B cell (primary cell): ENCODE data around the gene ZBED2. TPM values are rescaled to one million over a fixed set of nuclear protein-coding genes. Genes with fewer than 3 reads are reported as not detected.

Experiments used
- ATAC-seq: fragments of 200-7000 bp; cut with Tn5 transposase; one replicate; pipeline ENCODE4 v1.10.0; 2021; ENCODE audit warnings: low read depth, mild to moderate bottlenecking, moderate number of reproducible peaks, moderate library complexity
- CTCF ChIA-PET: fragments of 350-600 bp; sonication (Branson Sonifier 250); formaldehyde crosslinking; loops from one replicate; lab custom pipeline; 2021; ENCODE audit warnings: antibody characterized with exemption, inconsistent platforms; lab: Charles Lee
- POLR2A ChIA-PET: fragments of 350-600 bp; sonication (Branson Sonifier 250); formaldehyde crosslinking; loops from one replicate; lab custom pipeline; 2021; ENCODE audit warnings: antibody characterized with exemption; lab: Charles Lee
- DNase-seq: peaks from one replicate; pipeline ENCODE4 v3.0.0; 2013
- H2AFZ ChIP-seq: 2 replicates; pipeline ENCODE4 v1.6.1; 2012; ENCODE audit warnings: mild to moderate bottlenecking, low read depth, low read length; ENCODE audit not compliant: insufficient read depth, poor library complexity, severe bottlenecking
- H3K27ac ChIP-seq, 2 donors: 1 replicate in 1 of 2; 2 replicates in 1 of 2; pipeline ENCODE4 v1.5.1; 2012 to 2013; ENCODE audit warnings: low read length in 2 of 2, mild to moderate bottlenecking in 2 of 2, moderate library complexity in 1 of 2
- H3K27me3 ChIP-seq, 4 experiments: fragments of 200-600 bp in 1 of 4; sonication (generic) in 1 of 4; replicated peaks in 1 of 4; 1 replicate in 2 of 4; 2 replicates in 2 of 4; pipeline versions ENCODE4 v1.6.1 to v1.7.0; 2013 to 2016; ENCODE audit warnings: low read length in 3 of 4, mild to moderate bottlenecking in 2 of 4, mixed read lengths in 1 of 4, moderate library complexity in 1 of 4; ENCODE audit not compliant: insufficient read depth in 4 of 4, control insufficient read depth in 3 of 4; ENCODE audit errors: control extremely low read depth in 1 of 4
- H3K36me3 ChIP-seq, 2 experiments: replicated peaks in 1 of 2; 1 replicate in 1 of 2; 2 replicates in 1 of 2; pipeline versions ENCODE4 v1.6.1 to v1.7.1; 2013; ENCODE audit warnings: low read length in 1 of 2; ENCODE audit not compliant: insufficient read depth in 2 of 2, control insufficient read depth in 1 of 2; ENCODE audit errors: control extremely low read depth in 1 of 2, extremely low read depth in 1 of 2
- H3K4me1 ChIP-seq, 2 donors: fragments of 200-600 bp in 1 of 2; sonication (generic) in 1 of 2; 1 replicate in 1 of 2; 2 replicates in 1 of 2; pipeline versions ENCODE4 v1.5.1 to v1.6.1; 2013 to 2017; ENCODE audit warnings: low read length in 2 of 2; ENCODE audit not compliant: control insufficient read depth in 2 of 2, insufficient read depth in 2 of 2
- H3K4me2 ChIP-seq: replicated peaks from 2 replicates; pipeline ENCODE3; 2012; ENCODE audit warnings: mild to moderate bottlenecking, low read depth, low read length; ENCODE audit not compliant: poor library complexity, severe bottlenecking
- H3K4me3 ChIP-seq, 5 experiments: fragments of 200-600 bp in 1 of 5; sonication (generic) in 1 of 5; 1 replicate in 3 of 5; 2 replicates in 2 of 5; pipeline versions ENCODE4 v1.5.1 to v1.7.0; 2011 to 2016; ENCODE audit warnings: low read length in 4 of 5, mild to moderate bottlenecking in 4 of 5, low read depth in 2 of 5, control low read depth in 1 of 5, moderate library complexity in 1 of 5; ENCODE audit not compliant: insufficient read depth in 1 of 5; ENCODE audit errors: control extremely low read depth in 1 of 5, extremely low read depth in 1 of 5
- H3K79me2 ChIP-seq: fragments of 200-600 bp; sonication (generic); one replicate; pipeline ENCODE4 v1.6.0; 2016; ENCODE audit warnings: low read length; ENCODE audit not compliant: control insufficient read depth, insufficient read depth
- H3K9ac ChIP-seq: fragments of 200-600 bp; sonication (generic); 2 replicates; pipeline ENCODE4 v1.6.1; 2017; ENCODE audit warnings: mild to moderate bottlenecking, low read length, moderate library complexity
- H3K9me3 ChIP-seq, 3 donors: one replicate each; pipeline versions ENCODE4 v1.6.1 to v1.7.1; 2013; ENCODE audit warnings: low read length in 2 of 3; ENCODE audit not compliant: control insufficient read depth in 2 of 3, insufficient read depth in 1 of 3; ENCODE audit errors: control extremely low read depth in 1 of 3
- H4K20me1 ChIP-seq: 2 replicates; pipeline ENCODE4 v1.6.0; 2012; ENCODE audit warnings: mild to moderate bottlenecking, low read length; ENCODE audit not compliant: insufficient read depth, control insufficient read depth, poor library complexity, severe bottlenecking
- H3K27ac Mint-ChIP-seq: one replicate; pipeline ENCODE4 v1.8.0; 2021; ENCODE audit warnings: mixed read lengths
- H3K27me3 Mint-ChIP-seq: one replicate; pipeline ENCODE4 v1.8.0; 2021; ENCODE audit warnings: mixed read lengths
- H3K4me1 Mint-ChIP-seq: one replicate; pipeline ENCODE4 v1.8.0; 2021; ENCODE audit warnings: mixed read lengths
- H3K4me3 Mint-ChIP-seq: one replicate; pipeline ENCODE4 v1.8.0; 2021; ENCODE audit warnings: mixed read lengths
- H3K9me3 Mint-ChIP-seq: one replicate; pipeline ENCODE4 v1.8.0; 2022; ENCODE audit warnings: mixed read lengths; ENCODE audit not compliant: insufficient read depth
- EZH2 ChIP-seq: IDR thresholded peaks from 2 replicates; pipeline ENCODE4 v1.6.1; 2012; ENCODE audit warnings: borderline replicate concordance, low read depth, mild to moderate bottlenecking, moderate library complexity, low read length; ENCODE audit not compliant: insufficient read depth, poor library complexity, severe bottlenecking
- WGBS: methylation state at CpG from one replicate; pipeline ENCODE4 v1.1.5; 2013; ENCODE audit warnings: missing lambda C conversion rate; ENCODE audit not compliant: insufficient coverage; 5-methylcytosine and 5-hydroxymethylcytosine counted together
- intact Hi-C: fragments of 100-400 bp; cut with micrococcal nuclease; formaldehyde crosslinking; loops from one replicate; pipeline ENCODE4 v1.10.0; 2022
- polyA plus RNA-seq: library from polyadenylated mRNA; depleted of rRNA; stranded (reverse); fragments of >200 nt; gene quantifications from 2 replicates; pipeline ENCODE4 v1.2.3, GENCODE V29; 2012
- total RNA-seq, 2 donors: library from RNA; stranded (reverse); fragments of 120-200 nt in 1 of 2; gene quantifications; 1 replicate in 1 of 2; 2 replicates in 1 of 2; pipeline versions ENCODE4 v1.2.3 to v1.2.4, GENCODE V29; 2013 to 2022
- TF ChIP-seq, protein P1 (sequence below): fragments of 200-600 bp; IDR thresholded peaks from one replicate; pipeline ENCODE4 v1.8.0; 2022; ENCODE audit warnings: antibody characterized with exemption, mild to moderate bottlenecking

ZBED2 gene
- total and polyA plus RNA-seq, 2 donors (not counting 1 experiment from before 2014, with no cell fraction given) = 0.36 to 6.0 TPM

GRCh38 chr3:111604119-111604518 lies 9.0 kb upstream of the ZBED2 start:
- H3K4me2 ChIP-seq = peak overlapping the region; percentile 39
- ATAC-seq (peak; percentile 49), DNase-seq (no peak)
- H3K27me3 ChIP-seq = no peaks in the 10 kb centered on the region
- no peak overlapping the region for H3K4me3 Mint-ChIP-seq
- ChIA-PET POLR2A (no interaction called here), CTCF (interaction anchor here (1.1 to 3.9 kb wide), 3 partner anchors 13 to 65 kb away, joined by 4 to 21 read pairs (median 11); no protein-coding TSS in a partner anchor)
- peak overlapping the region in 1 of 2 donors; percentile 16 for H3K27ac ChIP-seq
- peak overlapping the region; percentile 82 for H3K27ac Mint-ChIP-seq
- no peaks in the 10 kb centered on the region for H3K27me3 Mint-ChIP-seq
- no peak overlapping the region for H3K4me3 ChIP-seq
- H3K36me3 ChIP-seq = peaks cover 0 to 13% of the 10 kb centered on the region in 2 experiments
- WGBS = 60% methylated on average over 1 of the region's 2 CpGs
- peaks cover 38% of the 10 kb centered on the region for H3K4me1 Mint-ChIP-seq
- TF ChIP-seq EZH2 = no peak
- TF ChIP-seq, protein P1, sequence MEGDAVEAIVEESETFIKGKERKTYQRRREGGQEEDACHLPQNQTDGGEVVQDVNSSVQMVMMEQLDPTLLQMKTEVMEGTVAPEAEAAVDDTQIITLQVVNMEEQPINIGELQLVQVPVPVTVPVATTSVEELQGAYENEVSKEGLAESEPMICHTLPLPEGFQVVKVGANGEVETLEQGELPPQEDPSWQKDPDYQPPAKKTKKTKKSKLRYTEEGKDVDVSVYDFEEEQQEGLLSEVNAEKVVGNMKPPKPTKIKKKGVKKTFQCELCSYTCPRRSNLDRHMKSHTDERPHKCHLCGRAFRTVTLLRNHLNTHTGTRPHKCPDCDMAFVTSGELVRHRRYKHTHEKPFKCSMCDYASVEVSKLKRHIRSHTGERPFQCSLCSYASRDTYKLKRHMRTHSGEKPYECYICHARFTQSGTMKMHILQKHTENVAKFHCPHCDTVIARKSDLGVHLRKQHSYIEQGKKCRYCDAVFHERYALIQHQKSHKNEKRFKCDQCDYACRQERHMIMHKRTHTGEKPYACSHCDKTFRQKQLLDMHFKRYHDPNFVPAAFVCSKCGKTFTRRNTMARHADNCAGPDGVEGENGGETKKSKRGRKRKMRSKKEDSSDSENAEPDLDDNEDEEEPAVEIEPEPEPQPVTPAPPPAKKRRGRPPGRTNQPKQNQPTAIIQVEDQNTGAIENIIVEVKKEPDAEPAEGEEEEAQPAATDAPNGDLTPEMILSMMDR = no peak
- H3K9me3 Mint-ChIP-seq = no peaks in the 10 kb centered on the region
- peak overlapping the region; percentile 5 for H2AFZ ChIP-seq
- H4K20me1 ChIP-seq = no peaks in the 10 kb centered on the region
- intact Hi-C loops = no loop called here
- H3K79me2 ChIP-seq = no peaks in the 10 kb centered on the region
- peaks cover 14 to 16% of the 10 kb centered on the region in 2 donors for H3K4me1 ChIP-seq
- H3K9me3 ChIP-seq = no peaks in the 10 kb centered on the region
- peak overlapping the region; percentile 12 for H3K9ac ChIP-seq

DNA sequence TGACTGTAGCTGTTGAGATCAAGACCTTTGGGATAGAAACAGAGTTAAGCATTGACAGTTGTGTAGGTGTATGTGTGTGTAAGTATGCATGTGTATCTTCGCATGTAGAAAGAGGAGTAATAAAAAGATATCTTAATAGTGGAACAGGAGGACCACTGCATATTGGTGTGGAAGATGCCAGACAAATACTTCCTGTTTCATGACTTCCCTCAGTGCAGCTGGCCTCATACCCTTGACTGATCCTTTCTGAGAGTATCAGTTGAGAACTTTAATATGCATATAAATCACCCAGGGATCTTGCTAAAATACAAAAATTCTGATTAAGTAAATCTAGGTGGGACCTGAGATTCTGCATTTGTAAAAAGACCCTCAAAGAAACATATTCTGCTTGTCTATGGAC lies 8.5 kb upstream of the ZBED2 start:
- H3K4me3 Mint-ChIP-seq = peak overlapping the region; percentile 55
- no peaks in the 10 kb centered on the region for H3K9me3 ChIP-seq
- TF ChIP-seq EZH2 = no peak
- TF ChIP-seq, protein P1 = no peak
- peak overlapping the region; percentile 5 for H2AFZ ChIP-seq
- H3K27me3 Mint-ChIP-seq = no peaks in the 10 kb centered on the region
- H3K4me1 ChIP-seq = peaks cover 14 to 16% of the 10 kb centered on the region in 2 donors
- H3K36me3 ChIP-seq = peaks cover 0 to 13% of the 10 kb centered on the region in 2 experiments
- H3K79me2 ChIP-seq = no peaks in the 10 kb centered on the region
- intact Hi-C loops = no loop called here
- H3K4me3 ChIP-seq = no peak overlapping the region
- peaks cover 35% of the 10 kb centered on the region for H3K4me1 Mint-ChIP-seq
- H3K27ac ChIP-seq = peak overlapping the region in 1 of 2 donors; percentile 16
- peak overlapping the region; percentile 12 for H3K9ac ChIP-seq
- no peaks in the 10 kb centered on the region for H3K27me3 ChIP-seq
- WGBS = 20% methylated on average over 1 of the region's 1 CpG
- DNase-seq = peak; percentile 33
- H3K27ac Mint-ChIP-seq = peak overlapping the region; percentile 82
- CTCF ChIA-PET = interaction anchor here (1.1 to 3.9 kb wide), 3 partner anchors 14 to 65 kb away, joined by 4 to 21 read pairs (median 11); no protein-coding TSS in a partner anchor
- peak; percentile 79 for ATAC-seq
- H3K4me2 ChIP-seq = peak overlapping the region; percentile 39
- H3K9me3 Mint-ChIP-seq = no peaks in the 10 kb centered on the region
- POLR2A ChIA-PET = interaction anchor here (0.8 kb wide), 1 partner anchor 9 kb away, joined by 6 read pairs; no protein-coding TSS in a partner anchor
- H4K20me1 ChIP-seq = no peaks in the 10 kb centered on the region
